ENCODE data around the gene CFAP69. TPM values are rescaled to one million over a fixed set of nuclear protein-coding genes. Genes with fewer than 3 reads are reported as not detected.

The CFAP69 gene
- total and polyA plus RNA-seq, 2 experiments from 2014 or later, result 4.9 to 7.9 TPM

DNA sequence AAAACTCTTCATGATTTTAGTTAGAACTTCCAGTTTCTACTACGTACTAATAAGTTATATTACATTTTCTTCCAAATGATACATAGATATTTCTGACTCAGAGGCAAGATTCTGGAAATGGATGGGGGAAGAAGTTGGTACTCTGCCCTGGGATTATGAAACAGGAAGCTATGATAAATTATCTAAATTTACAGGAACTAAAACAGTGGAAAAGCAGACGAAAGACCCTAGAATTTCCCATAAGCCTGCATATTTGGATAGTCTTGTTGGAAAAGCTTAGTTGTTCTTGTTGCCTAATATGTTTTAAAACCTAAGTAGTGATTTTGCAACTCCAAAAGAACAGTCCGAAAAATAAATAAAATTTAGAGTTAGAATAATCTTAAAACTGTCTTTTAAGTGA is 21.8 kb downstream of the CFAP69 start (continued):
- no peak for TF ChIP-seq EZH2 (IDR thresholded peaks at IDR 0.05; ENCODE audit: low read depth, unreplicated experiment)
- TF ChIP-seq, protein P1, sequence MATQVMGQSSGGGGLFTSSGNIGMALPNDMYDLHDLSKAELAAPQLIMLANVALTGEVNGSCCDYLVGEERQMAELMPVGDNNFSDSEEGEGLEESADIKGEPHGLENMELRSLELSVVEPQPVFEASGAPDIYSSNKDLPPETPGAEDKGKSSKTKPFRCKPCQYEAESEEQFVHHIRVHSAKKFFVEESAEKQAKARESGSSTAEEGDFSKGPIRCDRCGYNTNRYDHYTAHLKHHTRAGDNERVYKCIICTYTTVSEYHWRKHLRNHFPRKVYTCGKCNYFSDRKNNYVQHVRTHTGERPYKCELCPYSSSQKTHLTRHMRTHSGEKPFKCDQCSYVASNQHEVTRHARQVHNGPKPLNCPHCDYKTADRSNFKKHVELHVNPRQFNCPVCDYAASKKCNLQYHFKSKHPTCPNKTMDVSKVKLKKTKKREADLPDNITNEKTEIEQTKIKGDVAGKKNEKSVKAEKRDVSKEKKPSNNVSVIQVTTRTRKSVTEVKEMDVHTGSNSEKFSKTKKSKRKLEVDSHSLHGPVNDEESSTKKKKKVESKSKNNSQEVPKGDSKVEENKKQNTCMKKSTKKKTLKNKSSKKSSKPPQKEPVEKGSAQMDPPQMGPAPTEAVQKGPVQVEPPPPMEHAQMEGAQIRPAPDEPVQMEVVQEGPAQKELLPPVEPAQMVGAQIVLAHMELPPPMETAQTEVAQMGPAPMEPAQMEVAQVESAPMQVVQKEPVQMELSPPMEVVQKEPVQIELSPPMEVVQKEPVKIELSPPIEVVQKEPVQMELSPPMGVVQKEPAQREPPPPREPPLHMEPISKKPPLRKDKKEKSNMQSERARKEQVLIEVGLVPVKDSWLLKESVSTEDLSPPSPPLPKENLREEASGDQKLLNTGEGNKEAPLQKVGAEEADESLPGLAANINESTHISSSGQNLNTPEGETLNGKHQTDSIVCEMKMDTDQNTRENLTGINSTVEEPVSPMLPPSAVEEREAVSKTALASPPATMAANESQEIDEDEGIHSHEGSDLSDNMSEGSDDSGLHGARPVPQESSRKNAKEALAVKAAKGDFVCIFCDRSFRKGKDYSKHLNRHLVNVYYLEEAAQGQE (IDR thresholded peaks at IDR 0.05; ENCODE audit: unreplicated experiment), result no peak

DNA sequence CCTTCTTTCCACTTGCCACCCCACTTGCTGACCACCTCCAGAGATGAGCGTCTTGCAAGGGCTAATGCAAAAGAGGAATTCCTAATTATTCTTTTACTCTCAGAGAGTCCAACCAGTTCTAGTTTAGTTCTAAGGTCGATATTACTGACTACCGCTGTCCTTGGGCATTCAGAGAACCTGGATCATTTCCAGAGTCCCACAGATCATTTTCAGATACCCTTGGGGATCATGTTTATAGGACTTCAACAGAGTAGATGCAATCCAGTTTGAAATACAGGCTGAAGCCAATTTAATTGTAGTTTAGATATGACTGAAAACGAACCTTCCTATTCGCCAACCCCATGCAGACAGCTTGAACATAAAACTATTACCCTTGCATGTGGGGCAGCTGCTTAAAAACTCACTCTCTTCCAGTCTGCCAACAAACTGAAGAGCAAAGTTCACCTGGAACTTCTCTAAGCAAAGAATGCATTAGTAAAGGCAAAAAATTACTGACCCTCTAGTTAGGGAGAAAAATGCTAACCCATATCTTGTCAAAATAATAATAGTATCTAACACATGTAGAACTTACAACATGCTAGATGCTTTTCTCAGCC is 22.4 kb downstream of the CFAP69 start:
- Histone ChIP-seq H3F3A (replicated peaks; ENCODE audit: low read depth) (no peaks in the 10 kb centered on the region), H3K4me3 (no peak overlapping the region), H3K27ac (ENCODE audit: low read depth) (no peak overlapping the region), H3K79me2 (replicated peaks; ENCODE audit: insufficient read depth) (no peaks in the 10 kb centered on the region), H2AFZ (no peak overlapping the region), H3K36me3 (ENCODE audit: insufficient read depth) (no peaks in the 10 kb centered on the region), H3K27me3 (ENCODE audit: insufficient read depth) (no peaks in the 10 kb centered on the region), H3K4me1 (ENCODE audit: insufficient read depth) (no peaks in the 10 kb centered on the region), H3K4me2 (no peak overlapping the region), H3K9me2 (ENCODE audit: insufficient read depth) (no peaks in the 10 kb centered on the region), H4K20me1 (replicated peaks; ENCODE audit: insufficient read depth) (no peaks in the 10 kb centered on the region)
- DNase-seq (ENCODE audit: low spot score) (no peak), ATAC-seq (no peak)
- H3K27ac Mint-ChIP-seq, result no peak overlapping the region
- H3K9me3 Mint-ChIP-seq, result no peaks in the 10 kb centered on the region
- H3K36me3 Mint-ChIP-seq (ENCODE audit: low read depth), result no peaks in the 10 kb centered on the region
- no peaks in the 10 kb centered on the region for H3K4me1 Mint-ChIP-seq
- no peak overlapping the region for H3K4me3 Mint-ChIP-seq
- H3K27me3 Mint-ChIP-seq (ENCODE audit: insufficient read depth, low read depth, poor library complexity), result no peaks in the 10 kb centered on the region
- no peak for TF ChIP-seq EZH2phosphoT487 (IDR thresholded peaks at IDR 0.05; ENCODE audit: unreplicated experiment)
- TF ChIP-seq EZH2 (IDR thresholded peaks at IDR 0.05; ENCODE audit: low read depth, unreplicated experiment), result no peak
- TF ChIP-seq, protein P2, sequence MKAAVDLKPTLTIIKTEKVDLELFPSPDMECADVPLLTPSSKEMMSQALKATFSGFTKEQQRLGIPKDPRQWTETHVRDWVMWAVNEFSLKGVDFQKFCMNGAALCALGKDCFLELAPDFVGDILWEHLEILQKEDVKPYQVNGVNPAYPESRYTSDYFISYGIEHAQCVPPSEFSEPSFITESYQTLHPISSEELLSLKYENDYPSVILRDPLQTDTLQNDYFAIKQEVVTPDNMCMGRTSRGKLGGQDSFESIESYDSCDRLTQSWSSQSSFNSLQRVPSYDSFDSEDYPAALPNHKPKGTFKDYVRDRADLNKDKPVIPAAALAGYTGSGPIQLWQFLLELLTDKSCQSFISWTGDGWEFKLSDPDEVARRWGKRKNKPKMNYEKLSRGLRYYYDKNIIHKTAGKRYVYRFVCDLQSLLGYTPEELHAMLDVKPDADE (IDR thresholded peaks at IDR 0.05), result no peak
- TF ChIP-seq CREB1 (CRISPR knock-in tag; IDR thresholded peaks at IDR 0.05; ENCODE audit: low read depth), result no peak
- TF ChIP-seq ZNF331 (CRISPR knock-in tag; IDR thresholded peaks at IDR 0.05; ENCODE audit: low read depth), result no peak
- no peak for TF ChIP-seq POLR2AphosphoS5 (IDR thresholded peaks at IDR 0.05; ENCODE audit: low read depth)
- TF ChIP-seq, protein P1 (IDR thresholded peaks at IDR 0.05; ENCODE audit: unreplicated experiment), result no peak
- TF ChIP-seq, protein P3, sequence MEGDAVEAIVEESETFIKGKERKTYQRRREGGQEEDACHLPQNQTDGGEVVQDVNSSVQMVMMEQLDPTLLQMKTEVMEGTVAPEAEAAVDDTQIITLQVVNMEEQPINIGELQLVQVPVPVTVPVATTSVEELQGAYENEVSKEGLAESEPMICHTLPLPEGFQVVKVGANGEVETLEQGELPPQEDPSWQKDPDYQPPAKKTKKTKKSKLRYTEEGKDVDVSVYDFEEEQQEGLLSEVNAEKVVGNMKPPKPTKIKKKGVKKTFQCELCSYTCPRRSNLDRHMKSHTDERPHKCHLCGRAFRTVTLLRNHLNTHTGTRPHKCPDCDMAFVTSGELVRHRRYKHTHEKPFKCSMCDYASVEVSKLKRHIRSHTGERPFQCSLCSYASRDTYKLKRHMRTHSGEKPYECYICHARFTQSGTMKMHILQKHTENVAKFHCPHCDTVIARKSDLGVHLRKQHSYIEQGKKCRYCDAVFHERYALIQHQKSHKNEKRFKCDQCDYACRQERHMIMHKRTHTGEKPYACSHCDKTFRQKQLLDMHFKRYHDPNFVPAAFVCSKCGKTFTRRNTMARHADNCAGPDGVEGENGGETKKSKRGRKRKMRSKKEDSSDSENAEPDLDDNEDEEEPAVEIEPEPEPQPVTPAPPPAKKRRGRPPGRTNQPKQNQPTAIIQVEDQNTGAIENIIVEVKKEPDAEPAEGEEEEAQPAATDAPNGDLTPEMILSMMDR (conservative IDR thresholded peaks at IDR 0.05; ENCODE audit: low read depth in 2 of 2), result no peak

Data from GM23338 (cell line).